Right lung (tissue), 5 donors: ENCODE results near the gene PNKD. TPM values are rescaled to one million over a fixed set of nuclear protein-coding genes. Genes with fewer than 3 reads are reported as not detected.
"Not testable (repeated sequence)": the region's sequence is repeated elsewhere in the genome, so short reads cannot be mapped to it uniquely, and the experiment has no call there.

Experiments
- DNase-seq, 2 donors: peaks; one replicate each; pipeline ENCODE4 v3.0.0-alpha.2; 2013
- polyA plus RNA-seq, 5 donors: library from polyadenylated mRNA; unstranded; fragments of 120-200 nt; gene quantifications; one replicate each; pipeline versions ENCODE4 v1.2.1 to v1.2.3, GENCODE V29; 2013; ENCODE audit warnings: inconsistent platforms in 1 of 5, low replicate concordance in 1 of 5; ENCODE audit not compliant: insufficient read length in 5 of 5, insufficient read depth in 1 of 5

Gene PNKD
- polyA plus RNA-seq, 5 donors = 50.1 to 70.8 (median 67.6) TPM

- DNase-seq = no peak
Observed at GRCh38 chr2:218270721-218271486, 585 bp downstream of the PNKD start.

GRCh38 chr2:218271487-218271797 lies 1.1 kb downstream of the PNKD start:
- no peak for DNase-seq

GRCh38 chr2:218271865-218272530 lies 1.7 kb downstream of the PNKD start:
- DNase-seq = no peak

- DNase-seq = peak; percentile 66 to 79
Observed at GRCh38 chr2:218272531-218273212, 2.4 kb downstream of the PNKD start.

GRCh38 chr2:218273214-218273907 lies 3.0 kb downstream of the PNKD start:
- DNase-seq = not testable (repeated sequence)

- no peak for DNase-seq
Observed at GRCh38 chr2:218273908-218274249, 3.6 kb downstream of the PNKD start.

GRCh38 chr2:218274586-218274985 lies 4.3 kb downstream of the PNKD start:
- DNase-seq = no peak

- DNase-seq = no peak
Observed at GRCh38 chr2:218275371-218276072, 5.2 kb downstream of the PNKD start.

- DNase-seq = no peak
Observed at GRCh38 chr2:218276986-218277755, 6.9 kb downstream of the PNKD start.

- no peak for DNase-seq
Observed at GRCh38 chr2:218277921-218278320, 7.6 kb downstream of the PNKD start.

GRCh38 chr2:218278531-218279360 lies 8.4 kb downstream of the PNKD start:
- no peak for DNase-seq

GRCh38 chr2:218280260-218280870 lies 10.0 kb downstream of the PNKD start:
- DNase-seq = no peak

- no peak for DNase-seq
Observed at GRCh38 chr2:218281449-218281848, 11.1 kb downstream of the PNKD start.

GRCh38 chr2:218282173-218282991 lies 12.1 kb downstream of the PNKD start:
- peak in 1 of 2 donors; percentile 50 for DNase-seq

- DNase-seq = no peak
Observed at GRCh38 chr2:218284106-218284811, 13.9 kb downstream of the PNKD start.

GRCh38 chr2:218285604-218286003 lies 15.3 kb downstream of the PNKD start:
- no peak for DNase-seq

- peak; percentile 72 to 83 for DNase-seq
Observed at GRCh38 chr2:218286570-218287459, 16.5 kb downstream of the PNKD start.
